GM19438 (cell line): ENCODE results near the gene MAP3K8.
A peak's percentile ranks its signal among the peaks of the same experiment; 100 is the strongest.

ENCODE experiments used
- ATAC-seq: cut with Tn5 transposase; IDR thresholded peaks from one replicate; pipeline ENCODE4 v1.9.1; 2021; ENCODE audit warnings: low read depth; ENCODE audit not compliant: unreplicated experiment

MAP3K8 gene

GRCh38 chr10:30510932-30511700, 77.1 kb downstream of the MAP3K8 start:
- ATAC-seq: peak; percentile 3
